HG03378 (cell line): Measurements from ENCODE around the gene CIROP.

ENCODE experiments used
- ATAC-seq: cut with Tn5 transposase; IDR thresholded peaks from one replicate; pipeline ENCODE4 v1.9.1; 2021; ENCODE audit warnings: mild to moderate bottlenecking, moderate library complexity; ENCODE audit not compliant: unreplicated experiment

CIROP gene

GRCh38 chr14:23132970-23133369 is 28.2 kb upstream of the CIROP start:
- no peak for ATAC-seq

- ATAC-seq, result no peak
Observed at GRCh38 chr14:23131482-23131881, 26.7 kb upstream of the CIROP start.

GRCh38 chr14:23130871-23131270 is 26.1 kb upstream of the CIROP start:
- ATAC-seq, result no peak

- ATAC-seq, result no peak
Observed at GRCh38 chr14:23129759-23130316, 25.0 kb upstream of the CIROP start.

- no peak for ATAC-seq
Observed at GRCh38 chr14:23128969-23129758, 24.4 kb upstream of the CIROP start.

GRCh38 chr14:23127861-23128260 is 23.1 kb upstream of the CIROP start:
- no peak for ATAC-seq

GRCh38 chr14:23126548-23127278 is 21.9 kb upstream of the CIROP start:
- no peak for ATAC-seq

- ATAC-seq, result no peak
Observed at GRCh38 chr14:23125933-23126524, 21.2 kb upstream of the CIROP start.

- no peak for ATAC-seq
Observed at GRCh38 chr14:23125011-23125410, 20.2 kb upstream of the CIROP start.

- ATAC-seq, result no peak
Observed at GRCh38 chr14:23124337-23124954, 19.7 kb upstream of the CIROP start.

- no peak for ATAC-seq
Observed at GRCh38 chr14:23123419-23123818, 18.6 kb upstream of the CIROP start.

- no peak for ATAC-seq
Observed at GRCh38 chr14:23122086-23122485, 17.3 kb upstream of the CIROP start.

GRCh38 chr14:23121361-23121771 is 16.6 kb upstream of the CIROP start:
- peak; percentile 48 for ATAC-seq

GRCh38 chr14:23120541-23121251 is 15.9 kb upstream of the CIROP start:
- peak; percentile 61 for ATAC-seq

GRCh38 chr14:23119363-23120327 is 14.9 kb upstream of the CIROP start:
- no peak for ATAC-seq

- ATAC-seq, result no peak
Observed at GRCh38 chr14:23118506-23119362, 13.9 kb upstream of the CIROP start, which contains the start of gene CEBPE. Gene CEBPE, minus strand, starts transcription at chr14:23119255. Its CDS starts 164 bp downstream, at chr14:23119091.

GRCh38 chr14:23117371-23118020 is 12.7 kb upstream of the CIROP start:
- no peak for ATAC-seq

GRCh38 chr14:23115918-23116317 is 11.1 kb upstream of the CIROP start:
- ATAC-seq, result no peak
